ENCODE results near the gene HCN1. TPM values are rescaled to one million over a fixed set of nuclear protein-coding genes. Genes with fewer than 3 reads are reported as not detected.

The HCN1 gene
- total and polyA plus RNA-seq, 7 donors = 0.20 to 0.36 (median 0.29) TPM; not detected in 3

DNA sequence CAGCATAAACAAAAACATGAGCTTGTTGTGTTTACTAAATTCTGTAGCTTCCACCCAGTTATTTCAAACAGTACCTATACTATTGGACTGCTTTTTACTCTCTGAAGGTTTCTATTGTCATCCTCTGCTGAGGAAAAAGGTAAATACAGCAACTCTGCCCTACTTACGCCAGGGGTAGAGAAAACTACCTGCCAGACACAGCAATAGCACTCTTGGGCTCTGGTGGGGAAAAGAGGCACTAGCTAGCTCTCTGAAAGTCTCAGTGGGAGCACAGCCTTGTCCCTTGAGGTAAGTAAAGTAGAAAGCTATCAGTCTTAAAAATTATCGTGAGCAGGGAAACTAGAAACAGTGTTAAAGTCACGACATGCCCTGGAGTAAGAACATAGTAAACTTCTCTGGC lies 3.7 kb downstream of the HCN1 start:
- no peaks in the 10 kb centered on the region for H3K9me3 ChIP-seq
- no peaks in the 10 kb centered on the region for H3K36me3 ChIP-seq (ENCODE audit: insufficient read depth in 1 of 2, low read depth in 1 of 2)
- no peak overlapping the region for H3K27ac ChIP-seq
- ATAC-seq = no peak
- 51 to 75% (median 69%) methylated on average over 3 of the region's 3 CpGs for WGBS, 3 donors
- TF ChIP-seq, protein P1, sequence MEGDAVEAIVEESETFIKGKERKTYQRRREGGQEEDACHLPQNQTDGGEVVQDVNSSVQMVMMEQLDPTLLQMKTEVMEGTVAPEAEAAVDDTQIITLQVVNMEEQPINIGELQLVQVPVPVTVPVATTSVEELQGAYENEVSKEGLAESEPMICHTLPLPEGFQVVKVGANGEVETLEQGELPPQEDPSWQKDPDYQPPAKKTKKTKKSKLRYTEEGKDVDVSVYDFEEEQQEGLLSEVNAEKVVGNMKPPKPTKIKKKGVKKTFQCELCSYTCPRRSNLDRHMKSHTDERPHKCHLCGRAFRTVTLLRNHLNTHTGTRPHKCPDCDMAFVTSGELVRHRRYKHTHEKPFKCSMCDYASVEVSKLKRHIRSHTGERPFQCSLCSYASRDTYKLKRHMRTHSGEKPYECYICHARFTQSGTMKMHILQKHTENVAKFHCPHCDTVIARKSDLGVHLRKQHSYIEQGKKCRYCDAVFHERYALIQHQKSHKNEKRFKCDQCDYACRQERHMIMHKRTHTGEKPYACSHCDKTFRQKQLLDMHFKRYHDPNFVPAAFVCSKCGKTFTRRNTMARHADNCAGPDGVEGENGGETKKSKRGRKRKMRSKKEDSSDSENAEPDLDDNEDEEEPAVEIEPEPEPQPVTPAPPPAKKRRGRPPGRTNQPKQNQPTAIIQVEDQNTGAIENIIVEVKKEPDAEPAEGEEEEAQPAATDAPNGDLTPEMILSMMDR (IDR thresholded peaks at IDR 0.05) = no peak
- DNase-seq = no peak
- H3K27me3 ChIP-seq (ENCODE audit: insufficient read depth in 3 of 3, low read length in 2 of 3) = peaks cover 0 to 20% (median 7%) of the 10 kb centered on the region in 3 donors
- no peak overlapping the region for H3K4me3 ChIP-seq
- H3K4me1 ChIP-seq = no peaks in the 10 kb centered on the region
- intact Hi-C loops (cut with DNase I) = no loop called here

DNA sequence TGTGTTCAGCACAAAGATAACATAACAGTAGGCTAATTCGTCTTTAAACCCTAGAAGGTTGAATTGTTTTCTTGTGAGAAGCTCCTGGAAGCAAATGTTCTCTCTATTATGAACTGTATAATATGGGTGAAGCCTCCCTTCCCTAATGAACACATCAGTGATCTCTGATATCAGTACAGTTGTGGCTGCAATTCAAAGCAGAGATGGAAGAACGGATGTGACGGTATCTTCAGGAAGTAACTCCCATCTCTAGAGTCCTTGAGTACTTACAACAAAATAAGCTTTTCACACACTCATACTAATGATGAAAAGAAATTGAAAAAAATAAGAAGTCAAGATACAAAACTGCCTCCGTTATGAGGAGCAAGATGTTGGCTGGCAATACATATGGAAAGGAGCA lies 4.5 kb downstream of the HCN1 start:
- TF ChIP-seq, protein P1 (IDR thresholded peaks at IDR 0.05) = no peak
- WGBS, 3 donors = 73 to 79% (median 78%) methylated on average over 4 of the region's 4 CpGs
- H3K27ac ChIP-seq = no peak overlapping the region
- no peak overlapping the region for H3K4me3 ChIP-seq
- H3K27me3 ChIP-seq (ENCODE audit: insufficient read depth in 3 of 3, low read length in 2 of 3) = peaks cover 0 to 20% (median 7%) of the 10 kb centered on the region in 3 donors
- no peaks in the 10 kb centered on the region for H3K36me3 ChIP-seq (ENCODE audit: insufficient read depth in 1 of 2, low read depth in 1 of 2)
- H3K9me3 ChIP-seq = no peaks in the 10 kb centered on the region
- ATAC-seq = no peak
- intact Hi-C loops (cut with DNase I) = no loop called here
- no peaks in the 10 kb centered on the region for H3K4me1 ChIP-seq
- DNase-seq = no peak

DNA sequence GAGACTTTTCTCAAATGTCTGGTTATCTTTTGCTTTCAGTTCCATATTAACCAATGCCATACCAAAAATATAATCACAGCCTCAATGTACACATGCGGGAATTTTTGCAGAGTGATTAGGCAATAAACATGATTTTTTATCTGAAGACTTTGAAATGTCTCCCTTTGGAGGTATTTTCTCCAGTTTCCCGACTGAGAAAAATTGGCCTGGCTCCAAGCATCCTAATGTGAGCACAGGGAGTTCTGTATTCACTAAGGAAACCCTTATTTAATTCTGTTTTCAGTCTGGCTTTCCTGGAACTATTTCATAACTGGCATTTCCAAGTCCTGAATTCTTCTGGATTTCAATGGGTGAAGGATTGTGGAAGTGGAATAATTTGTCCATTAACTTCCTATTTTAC lies 8.5 kb downstream of the HCN1 start:
- intact Hi-C loops (cut with DNase I) = no loop called here

DNA sequence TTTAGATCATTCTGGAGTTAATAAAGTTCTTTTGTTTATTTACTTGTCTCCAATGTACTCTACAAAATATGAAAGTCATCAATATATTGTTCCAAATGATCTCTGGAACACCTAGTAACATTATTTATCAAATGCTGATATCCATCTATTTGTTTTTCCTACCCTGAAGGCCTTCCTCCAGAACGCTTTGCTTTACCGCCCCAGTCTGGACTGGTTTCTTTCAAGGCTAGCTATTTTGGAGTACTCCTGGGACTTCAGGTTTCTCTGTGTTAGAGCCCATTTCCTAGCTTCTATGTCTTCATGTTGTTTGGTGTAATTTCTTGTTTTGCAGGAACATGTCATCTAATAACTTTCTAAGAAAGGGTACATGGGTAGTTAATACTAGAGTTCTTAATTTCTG lies 9.6 kb downstream of the HCN1 start:
- no peak for ATAC-seq
- no peaks in the 10 kb centered on the region for H3K36me3 ChIP-seq (ENCODE audit: insufficient read depth in 1 of 2, low read depth in 1 of 2)

More for the DNA sequence above, 8.5 kb downstream of the HCN1 start:
- no peak overlapping the region for H3K4me3 ChIP-seq
- no peaks in the 10 kb centered on the region for H3K9me3 ChIP-seq
- ATAC-seq (no peak), DNase-seq (no peak)
- no peaks in the 10 kb centered on the region for H3K27me3 ChIP-seq (ENCODE audit: insufficient read depth in 3 of 3, low read length in 2 of 3)
- WGBS, 3 donors = 35 to 51% (median 39%) methylated on average over 2 of the region's 2 CpGs
- TF ChIP-seq, protein P1 (IDR thresholded peaks at IDR 0.05) = no peak
- H3K4me1 ChIP-seq = no peaks in the 10 kb centered on the region
- no peaks in the 10 kb centered on the region for H3K36me3 ChIP-seq (ENCODE audit: insufficient read depth in 1 of 2, low read depth in 1 of 2)
- H3K27ac ChIP-seq = no peak overlapping the region

DNA sequence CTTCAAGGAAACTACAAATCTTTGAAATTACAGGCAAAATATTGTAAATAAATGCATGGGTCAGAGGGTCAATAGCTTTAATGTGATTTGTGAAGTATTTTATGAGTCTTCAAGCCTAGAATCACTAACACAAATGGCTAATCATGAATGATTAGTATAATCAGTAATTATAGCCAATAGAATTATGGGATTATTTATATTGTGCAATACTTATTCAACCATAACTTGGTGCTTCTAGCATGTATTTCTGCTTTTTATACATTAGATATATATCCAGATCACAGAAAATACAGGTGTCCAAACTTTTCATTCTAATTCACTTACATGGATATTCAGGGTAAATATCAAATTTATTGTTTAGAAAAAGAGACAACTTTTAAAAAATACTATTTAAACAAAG lies 12.1 kb downstream of the HCN1 start:
- Histone ChIP-seq H3K9me3 (no peaks in the 10 kb centered on the region), H3K27me3 (ENCODE audit: insufficient read depth in 3 of 3, low read length in 2 of 3) (no peaks in the 10 kb centered on the region), H3K36me3 (ENCODE audit: insufficient read depth in 1 of 2, low read depth in 1 of 2) (no peaks in the 10 kb centered on the region), H3K4me3 (no peak overlapping the region), H3K27ac (no peak overlapping the region), H3K4me1 (no peaks in the 10 kb centered on the region)
- no peak for ATAC-seq
- intact Hi-C loops (cut with DNase I) = no loop called here
- DNase-seq = no peak
- TF ChIP-seq, protein P1 (IDR thresholded peaks at IDR 0.05) = no peak

More for the DNA sequence above, 9.6 kb downstream of the HCN1 start:
- Histone ChIP-seq H3K4me3 (no peak overlapping the region), H3K27me3 (ENCODE audit: insufficient read depth in 3 of 3, low read length in 2 of 3) (no peaks in the 10 kb centered on the region), H3K4me1 (no peaks in the 10 kb centered on the region), H3K27ac (no peak overlapping the region), H3K9me3 (no peaks in the 10 kb centered on the region)
- TF ChIP-seq, protein P1 (IDR thresholded peaks at IDR 0.05) = no peak
- intact Hi-C loops (cut with DNase I) = no loop called here
- no peak for DNase-seq
- WGBS, 3 donors = 81 to 83% (median 81%) methylated on average over 2 of the region's 2 CpGs

Measured in psoas muscle (tissue), 8 donors.